ENCODE measurements around the gene SCFD2. TPM values are rescaled to one million over a fixed set of nuclear protein-coding genes. Genes with fewer than 3 reads are reported as not detected.

Gene SCFD2
- total RNA-seq, 1 experiment from 2014 or later: 19.2 TPM

- Mint-ChIP-seq H3K27me3 (ENCODE audit: insufficient read depth, unreplicated experiment) (no peaks in the 10 kb centered on the region), H3K27ac (ENCODE audit: low read depth, unreplicated experiment) (peak overlapping the region; percentile 39), H3K36me3 (ENCODE audit: insufficient read depth, unreplicated experiment) (peaks cover 48% of the 10 kb centered on the region), H3K4me1 (ENCODE audit: insufficient read depth, unreplicated experiment) (peaks cover 16% of the 10 kb centered on the region), H3K4me3 (ENCODE audit: unreplicated experiment) (no peak overlapping the region), H3K9me3 (ENCODE audit: unreplicated experiment) (no peaks in the 10 kb centered on the region)
- ChIA-PET POLR2A (interaction anchor here (1.2 kb wide), 1 partner anchor 15 kb away, joined by 3 read pairs; no protein-coding TSS in a partner anchor), CTCF (interaction anchor here (0.6 kb wide), 1 partner anchor 156 kb away, joined by 4 read pairs; no protein-coding TSS in a partner anchor)
- no TSS peak for BruUV-seq (replicated peaks)
- intact Hi-C loops (cut with micrococcal nuclease): no loop called here
- DNase-seq (ENCODE audit: unreplicated experiment): no peak
- no peak for TF ChIP-seq CTCF (IDR thresholded peaks at IDR 0.05; ENCODE audit: unreplicated experiment)
These were observed 497.7 kb downstream of the SCFD2 start for GRCh38 chr4:52868133-52868532.

- TF ChIP-seq CTCF (IDR thresholded peaks at IDR 0.05; ENCODE audit: unreplicated experiment): no peak
- Mint-ChIP-seq H3K4me3 (ENCODE audit: unreplicated experiment) (no peak overlapping the region), H3K27ac (ENCODE audit: low read depth, unreplicated experiment) (no peak overlapping the region), H3K9me3 (ENCODE audit: unreplicated experiment) (no peaks in the 10 kb centered on the region), H3K27me3 (ENCODE audit: insufficient read depth, unreplicated experiment) (no peaks in the 10 kb centered on the region), H3K4me1 (ENCODE audit: insufficient read depth, unreplicated experiment) (peaks cover 16% of the 10 kb centered on the region), H3K36me3 (ENCODE audit: insufficient read depth, unreplicated experiment) (peaks cover 38% of the 10 kb centered on the region)
- intact Hi-C loops (cut with micrococcal nuclease): no loop called here
- no TSS peak for BruUV-seq (replicated peaks)
- POLR2A ChIA-PET: interaction anchor here (1.0 to 1.2 kb wide), 2 partner anchors 14 to 33 kb away, joined by 3 to 4 read pairs; no protein-coding TSS in a partner anchor
- CTCF ChIA-PET: no interaction called here
- DNase-seq (ENCODE audit: unreplicated experiment): no peak
These were observed 498.7 kb downstream of the SCFD2 start for GRCh38 chr4:52867163-52867562.

GRCh38 chr4:52866734-52867133 is 499.1 kb downstream of the SCFD2 start:
- TF ChIP-seq CTCF (IDR thresholded peaks at IDR 0.05; ENCODE audit: unreplicated experiment): no peak
- no TSS peak for BruUV-seq (replicated peaks)
- H3K4me3 Mint-ChIP-seq (ENCODE audit: unreplicated experiment): no peak overlapping the region
- no peak overlapping the region for H3K27ac Mint-ChIP-seq (ENCODE audit: low read depth, unreplicated experiment)
- no peak for DNase-seq (ENCODE audit: unreplicated experiment)
- peaks cover 34% of the 10 kb centered on the region for H3K36me3 Mint-ChIP-seq (ENCODE audit: insufficient read depth, unreplicated experiment)
- intact Hi-C loops (cut with micrococcal nuclease): no loop called here
- H3K9me3 Mint-ChIP-seq (ENCODE audit: unreplicated experiment): no peaks in the 10 kb centered on the region
- POLR2A ChIA-PET: interaction anchor here (1.0 kb wide), 1 partner anchor 33 kb away, joined by 4 read pairs; no protein-coding TSS in a partner anchor
- H3K4me1 Mint-ChIP-seq (ENCODE audit: insufficient read depth, unreplicated experiment): peaks cover 16% of the 10 kb centered on the region
- no peaks in the 10 kb centered on the region for H3K27me3 Mint-ChIP-seq (ENCODE audit: insufficient read depth, unreplicated experiment)
- CTCF ChIA-PET: no interaction called here

GRCh38 chr4:52865300-52865699 is 500.6 kb downstream of the SCFD2 start:
- H3K4me3 Mint-ChIP-seq (ENCODE audit: unreplicated experiment): no peak overlapping the region
- no peak for DNase-seq (ENCODE audit: unreplicated experiment)
- H3K27me3 Mint-ChIP-seq (ENCODE audit: insufficient read depth, unreplicated experiment): no peaks in the 10 kb centered on the region
- H3K9me3 Mint-ChIP-seq (ENCODE audit: unreplicated experiment): no peaks in the 10 kb centered on the region
- H3K27ac Mint-ChIP-seq (ENCODE audit: low read depth, unreplicated experiment): peak overlapping the region; percentile 35
- BruUV-seq (replicated peaks): no TSS peak
- ChIA-PET POLR2A (interaction anchor here (0.6 to 4.6 kb wide), 3 partner anchors 13 to 152 kb away, joined by 3 to 30 read pairs (median 9); no protein-coding TSS in a partner anchor), CTCF (no interaction called here)
- intact Hi-C loops (cut with micrococcal nuclease): no loop called here
- H3K4me1 Mint-ChIP-seq (ENCODE audit: insufficient read depth, unreplicated experiment): peaks cover 16% of the 10 kb centered on the region
- no peak for TF ChIP-seq CTCF (IDR thresholded peaks at IDR 0.05; ENCODE audit: unreplicated experiment)
- peaks cover 30% of the 10 kb centered on the region for H3K36me3 Mint-ChIP-seq (ENCODE audit: insufficient read depth, unreplicated experiment)
